Occipital lobe (tissue), 2 donors: Measurements from ENCODE around the gene CPNE4. TPM values are rescaled to one million over a fixed set of nuclear protein-coding genes. Genes with fewer than 3 reads are reported as not detected.
"Not testable (repeated sequence)": the region's sequence is repeated elsewhere in the genome, so short reads cannot be mapped to it uniquely, and the experiment has no call there.

Source experiments
- DNase-seq: peaks from one replicate; lab custom pipeline; 2025; lab: John Stamatoyannopoulos, UW
- total RNA-seq: library from RNA; depleted of rRNA; stranded (reverse); fragments of >200 nt; gene quantifications from one replicate; pipeline ENCODE4 v1.2.3, GENCODE V29; 2014

CPNE4 gene
- total RNA-seq, 1 donor from 2014 or later: 3.4 TPM

- DNase-seq: no peak
These were observed 18.5 kb downstream of the CPNE4 start for GRCh38 chr3:132016061-132017041.

GRCh38 chr3:132014105-132014504, 20.7 kb downstream of the CPNE4 start:
- DNase-seq: no peak

GRCh38 chr3:132009241-132009640, 25.6 kb downstream of the CPNE4 start:
- no peak for DNase-seq

GRCh38 chr3:132008837-132009236, 26.0 kb downstream of the CPNE4 start:
- no peak for DNase-seq

- DNase-seq: no peak
These were observed 27.2 kb downstream of the CPNE4 start for GRCh38 chr3:132007617-132008016.

- DNase-seq: no peak
These were observed 28.1 kb downstream of the CPNE4 start for GRCh38 chr3:132006605-132007204.

- no peak for DNase-seq
These were observed 30.2 kb downstream of the CPNE4 start for GRCh38 chr3:132004571-132004970.

GRCh38 chr3:132003685-132004084, 31.1 kb downstream of the CPNE4 start:
- no peak for DNase-seq

- no peak for DNase-seq
These were observed 32.8 kb downstream of the CPNE4 start for GRCh38 chr3:132001999-132002398.

- DNase-seq: no peak
These were observed 33.8 kb downstream of the CPNE4 start for GRCh38 chr3:132001036-132001435.

GRCh38 chr3:131998027-131998426, 36.8 kb downstream of the CPNE4 start:
- DNase-seq: no peak

- DNase-seq: no peak
These were observed 38.9 kb downstream of the CPNE4 start for GRCh38 chr3:131995891-131996290.

- no peak for DNase-seq
These were observed 45.5 kb downstream of the CPNE4 start for GRCh38 chr3:131989318-131989717.

- DNase-seq: no peak
These were observed 46.6 kb downstream of the CPNE4 start for GRCh38 chr3:131988209-131988608.

- DNase-seq: no peak
These were observed 51.1 kb downstream of the CPNE4 start for GRCh38 chr3:131983689-131984088.

GRCh38 chr3:131981323-131981722, 53.5 kb downstream of the CPNE4 start:
- no peak for DNase-seq

GRCh38 chr3:131976448-131976847, 58.4 kb downstream of the CPNE4 start:
- no peak for DNase-seq

GRCh38 chr3:131975047-131975446, 59.8 kb downstream of the CPNE4 start:
- no peak for DNase-seq

- DNase-seq: no peak
These were observed 61.1 kb downstream of the CPNE4 start for GRCh38 chr3:131973731-131974130.

GRCh38 chr3:131972550-131972949, 62.3 kb downstream of the CPNE4 start:
- DNase-seq: no peak

GRCh38 chr3:131972091-131972490, 62.7 kb downstream of the CPNE4 start:
- DNase-seq: no peak

- not testable (repeated sequence) for DNase-seq
These were observed 71.4 kb downstream of the CPNE4 start for GRCh38 chr3:131963442-131963841.

- no peak for DNase-seq
These were observed 71.8 kb downstream of the CPNE4 start for GRCh38 chr3:131962982-131963381.
